T-helper 17 cell (primary cell): ENCODE data around the gene CSNK1D. TPM values are rescaled to one million over a fixed set of nuclear protein-coding genes. Genes with fewer than 3 reads are reported as not detected.

Experiments
- ATAC-seq: fragments of 150-1000 bp; cut with Tn5 transposase; 2 replicates; pipeline ENCODE4 v1.10.0; 2021; ENCODE audit warnings: mild to moderate bottlenecking, moderate library complexity
- DNase-seq, 3 donors: peaks; one replicate each; pipeline versions ENCODE4 v3.0.0 to v3.0.0-alpha.2; 2020 to 2021
- H3K9me3 ChIP-seq: one replicate; pipeline ENCODE4 v1.7.0; 2013; ENCODE audit warnings: low read length, mild to moderate bottlenecking; ENCODE audit not compliant: control insufficient read depth, poor library complexity, severe bottlenecking
- H3K27ac Mint-ChIP-seq: one replicate; pipeline ENCODE4 v1.8.0; 2022; ENCODE audit warnings: mild to moderate bottlenecking, moderate library complexity, mixed read lengths
- H3K27me3 Mint-ChIP-seq: one replicate; pipeline ENCODE4 v1.8.0; 2022; ENCODE audit warnings: mixed read lengths
- H3K36me3 Mint-ChIP-seq: one replicate; pipeline ENCODE4 v1.8.0; 2022; ENCODE audit warnings: low read depth, mixed read lengths
- H3K4me1 Mint-ChIP-seq: one replicate; pipeline ENCODE4 v1.8.0; 2022; ENCODE audit warnings: mild to moderate bottlenecking, mixed read lengths
- H3K4me3 Mint-ChIP-seq: one replicate; pipeline ENCODE4 v1.8.0; 2022; ENCODE audit warnings: mild to moderate bottlenecking, moderate library complexity, mixed read lengths
- total RNA-seq, 4 donors: library from RNA in 2 of 4; stranded (reverse) in 2 of 4; gene quantifications; one replicate each; pipeline ENCODE4 v1.2.3 and lab custom pipeline; 2022 to 2026

CSNK1D gene
- total RNA-seq, 2 donors from 2014 or later = 218 to 273 TPM

DNA sequence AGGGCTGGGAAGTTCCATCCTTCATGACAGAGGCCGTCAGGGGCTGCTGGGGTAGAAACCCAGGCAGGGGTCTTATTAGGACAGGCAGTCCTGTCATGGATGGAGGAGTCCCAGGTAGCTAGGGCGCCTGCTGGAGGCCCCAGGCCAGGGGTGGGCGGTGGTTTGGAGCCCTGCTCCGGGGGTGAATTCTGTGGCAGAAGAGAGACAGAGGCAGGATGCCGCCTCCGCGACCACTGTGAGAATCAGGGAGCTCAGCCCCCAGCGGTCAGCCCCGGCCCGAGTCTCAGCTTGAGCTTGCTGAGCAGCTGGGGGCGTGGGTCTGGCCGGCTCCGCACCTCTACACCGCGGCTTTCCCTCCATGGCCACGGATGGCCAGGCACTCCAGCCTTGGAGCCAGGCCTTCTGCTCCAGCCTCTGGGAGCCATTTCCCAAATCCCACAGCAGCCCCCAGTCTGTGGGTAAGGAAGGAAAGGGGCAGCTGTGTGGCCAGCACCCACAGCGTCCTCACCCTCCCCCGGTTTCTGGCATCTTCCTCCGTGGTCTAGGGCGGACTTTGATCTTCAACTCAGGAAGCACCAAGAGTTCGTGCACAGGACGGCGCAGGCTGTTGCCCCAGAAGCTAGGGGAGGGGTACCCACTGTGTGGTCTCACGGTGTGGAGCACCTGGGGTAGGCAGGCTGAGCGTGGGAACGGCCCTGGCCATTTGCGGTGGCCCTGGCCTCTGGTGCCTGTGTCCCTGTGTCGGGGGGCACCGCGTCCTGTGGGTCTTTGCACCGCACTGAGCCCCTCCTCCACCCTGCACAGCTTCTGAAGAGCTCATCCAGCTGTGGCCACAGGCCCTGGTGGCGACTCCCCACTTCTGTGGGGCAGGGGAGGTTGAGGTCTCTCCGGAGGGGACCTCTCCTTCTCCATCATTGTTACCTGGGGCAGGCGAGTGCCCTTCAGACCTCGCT lies 29.8 kb upstream of the CSNK1D start:
- Mint-ChIP-seq H3K4me3 (peak overlapping the region; percentile 89), H3K27me3 (no peaks in the 10 kb centered on the region), H3K27ac (peak overlapping the region; percentile 100), H3K4me1 (peaks cover 44% of the 10 kb centered on the region), H3K36me3 (no peaks in the 10 kb centered on the region)
- DNase-seq (peak in 1 of 3 donors; percentile 34), ATAC-seq (peak; percentile 69)
- no peaks in the 10 kb centered on the region for H3K9me3 ChIP-seq

DNA sequence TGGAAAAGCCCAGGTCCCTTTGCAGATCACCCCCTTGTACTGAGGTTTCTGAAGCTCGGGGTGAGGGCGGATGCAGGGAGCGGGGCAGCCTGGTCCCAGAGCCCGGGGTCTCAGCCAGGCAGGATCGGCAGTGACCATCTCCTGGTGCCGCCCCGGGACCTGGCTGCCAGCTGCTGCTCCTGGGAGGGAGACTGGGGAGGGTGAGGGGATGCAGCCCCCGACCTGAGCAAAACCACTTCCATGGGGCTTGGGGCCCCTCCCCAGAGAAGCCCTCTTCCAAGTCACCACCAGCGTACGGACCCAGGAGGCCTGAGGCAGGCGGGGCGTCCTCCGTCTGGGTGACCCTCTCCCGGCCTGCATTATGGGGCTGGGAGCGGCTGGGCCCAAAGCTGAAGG lies 29.1 kb upstream of the CSNK1D start:
- no peaks in the 10 kb centered on the region for H3K9me3 ChIP-seq
- Mint-ChIP-seq H3K27ac (peak overlapping the region; percentile 100), H3K36me3 (no peaks in the 10 kb centered on the region), H3K4me1 (peaks cover 46% of the 10 kb centered on the region), H3K27me3 (no peaks in the 10 kb centered on the region), H3K4me3 (peak overlapping the region; percentile 89)
- ATAC-seq (no peak), DNase-seq (no peak)

DNA sequence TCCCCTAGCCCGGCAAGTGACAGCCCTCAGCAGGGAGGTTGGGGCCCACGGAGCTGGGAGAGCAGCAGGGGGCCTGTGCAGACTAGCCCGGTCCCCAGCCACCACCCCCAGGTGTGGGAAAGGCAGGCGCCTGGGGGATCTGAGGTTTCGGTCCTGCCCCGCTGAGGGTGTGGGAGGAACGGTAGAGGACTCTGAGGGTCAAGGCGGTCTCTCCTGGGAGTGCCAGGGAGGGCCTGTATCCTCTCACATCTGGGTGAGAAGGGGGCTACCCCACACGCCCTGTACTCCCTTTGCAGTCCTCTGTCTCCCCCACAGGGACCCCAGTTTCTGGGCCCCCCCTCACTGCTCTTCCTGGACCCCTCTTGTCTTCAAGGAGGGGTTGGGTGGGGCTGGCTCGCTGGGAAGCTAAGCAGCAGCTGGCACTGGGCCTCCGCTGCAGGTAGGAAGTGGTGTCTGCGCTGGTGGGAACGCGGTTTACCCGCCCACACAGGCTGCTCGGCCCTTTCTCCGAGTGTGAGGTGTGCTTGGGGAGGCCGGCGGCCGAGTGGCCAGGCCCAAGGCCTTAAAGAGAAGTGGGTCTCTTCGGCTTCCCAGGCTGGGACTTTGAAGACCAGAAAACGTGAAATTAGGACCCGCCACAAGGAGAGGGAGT lies 28.5 kb upstream of the CSNK1D start:
- DNase-seq (peak in 1 of 3 donors; percentile 26), ATAC-seq (no peak)
- peaks cover 51% of the 10 kb centered on the region for H3K4me1 Mint-ChIP-seq
- H3K9me3 ChIP-seq = no peaks in the 10 kb centered on the region
- peak overlapping the region; percentile 89 for H3K4me3 Mint-ChIP-seq
- H3K27ac Mint-ChIP-seq = peak overlapping the region; percentile 100
- H3K36me3 Mint-ChIP-seq = no peaks in the 10 kb centered on the region
- H3K27me3 Mint-ChIP-seq = no peaks in the 10 kb centered on the region

DNA sequence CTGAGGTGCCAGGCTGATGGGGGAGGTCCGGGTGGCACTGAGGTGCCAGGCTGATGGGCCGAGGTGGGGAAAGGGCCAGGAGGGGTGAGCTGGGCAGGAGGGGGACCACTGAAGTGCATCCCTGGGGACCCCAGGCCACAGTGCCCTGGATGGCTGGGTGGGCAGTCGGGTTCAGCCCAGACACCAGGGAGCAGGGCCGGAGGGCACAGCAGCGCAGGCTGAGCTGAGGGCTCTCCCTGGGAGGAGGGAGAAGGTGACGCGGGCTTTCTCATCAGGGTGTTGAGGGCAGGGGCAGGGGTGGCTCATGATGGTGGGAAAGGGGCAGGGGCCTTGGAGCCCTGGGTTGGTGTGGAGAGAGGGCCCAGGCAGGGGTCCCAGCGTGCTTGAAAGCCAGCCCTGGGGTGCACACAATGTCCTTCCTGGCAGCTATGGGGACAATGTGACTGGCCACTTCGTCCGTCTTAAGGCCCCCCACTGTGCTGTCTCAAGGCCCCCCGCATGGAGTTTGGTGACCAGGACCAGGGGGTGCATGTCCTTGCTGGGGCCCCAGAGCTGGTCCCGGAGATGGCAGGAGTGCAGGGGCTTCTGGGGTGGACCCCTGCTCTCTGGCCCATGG lies 27.9 kb upstream of the CSNK1D start:
- peaks cover 53% of the 10 kb centered on the region for H3K4me1 Mint-ChIP-seq
- H3K9me3 ChIP-seq = no peaks in the 10 kb centered on the region
- peak overlapping the region; percentile 83 for H3K4me3 Mint-ChIP-seq
- H3K27me3 Mint-ChIP-seq = no peaks in the 10 kb centered on the region
- DNase-seq (no peak), ATAC-seq (no peak)
- H3K36me3 Mint-ChIP-seq = no peaks in the 10 kb centered on the region
- peak overlapping the region; percentile 100 for H3K27ac Mint-ChIP-seq

DNA sequence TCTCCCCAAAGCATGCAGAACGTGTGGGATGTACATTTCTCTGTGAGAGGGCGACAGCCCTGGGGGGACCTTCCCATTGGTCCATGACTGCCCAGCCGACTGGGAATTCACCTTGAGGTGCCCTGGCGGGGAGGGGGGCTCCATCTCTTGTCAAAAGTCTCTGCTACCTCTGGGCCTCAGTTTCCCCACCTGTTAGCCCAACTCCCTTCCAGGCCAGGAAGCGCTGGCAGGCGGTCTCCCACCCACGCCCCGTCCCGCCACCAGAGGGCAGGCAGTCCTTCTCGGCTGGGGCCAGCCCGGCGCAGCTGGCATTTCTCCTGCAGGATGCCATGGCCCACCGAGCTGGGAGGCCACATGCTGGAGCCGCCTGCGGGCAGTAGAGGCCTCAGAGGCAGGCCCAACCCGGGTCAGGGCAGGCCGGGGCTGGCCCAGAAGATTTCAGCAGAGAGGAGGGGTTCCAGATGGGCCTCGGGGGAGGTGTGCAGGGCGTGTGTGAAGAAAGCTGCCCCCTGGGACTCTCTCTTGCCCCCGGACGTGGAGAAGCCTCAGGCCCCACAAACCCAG lies 27.3 kb upstream of the CSNK1D start:
- Mint-ChIP-seq H3K36me3 (no peaks in the 10 kb centered on the region), H3K4me3 (peak overlapping the region; percentile 83), H3K27me3 (no peaks in the 10 kb centered on the region), H3K4me1 (peaks cover 53% of the 10 kb centered on the region), H3K27ac (peak overlapping the region; percentile 100)
- DNase-seq = peak; percentile 47 to 67 (median 52)
- no peak for ATAC-seq
- no peaks in the 10 kb centered on the region for H3K9me3 ChIP-seq

DNA sequence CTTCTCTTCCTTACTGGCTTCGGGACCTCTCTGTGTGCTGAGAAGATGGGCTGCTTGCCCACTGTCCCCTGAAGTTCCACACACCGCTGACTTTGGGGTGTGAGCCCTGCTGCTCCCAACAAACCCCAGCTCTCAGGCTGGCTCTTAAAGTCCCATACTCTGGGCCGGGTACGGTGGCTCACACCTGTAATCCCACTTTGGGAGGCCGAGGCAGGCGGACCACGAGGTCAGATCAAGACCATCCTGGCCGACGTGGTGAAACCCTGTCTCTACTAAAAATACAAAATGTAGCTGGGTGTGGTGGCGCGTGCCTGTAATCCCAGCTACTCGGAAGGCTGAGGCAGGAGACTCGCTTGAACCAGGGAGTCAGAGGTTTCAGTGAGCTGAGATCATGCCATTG lies 26.7 kb upstream of the CSNK1D start:
- H3K27ac Mint-ChIP-seq = peak overlapping the region; percentile 100
- DNase-seq = no peak
- no peak for ATAC-seq
- no peaks in the 10 kb centered on the region for H3K27me3 Mint-ChIP-seq
- H3K4me3 Mint-ChIP-seq = peak overlapping the region; percentile 83
- no peaks in the 10 kb centered on the region for H3K36me3 Mint-ChIP-seq
- no peaks in the 10 kb centered on the region for H3K9me3 ChIP-seq
- H3K4me1 Mint-ChIP-seq = peaks cover 55% of the 10 kb centered on the region

DNA sequence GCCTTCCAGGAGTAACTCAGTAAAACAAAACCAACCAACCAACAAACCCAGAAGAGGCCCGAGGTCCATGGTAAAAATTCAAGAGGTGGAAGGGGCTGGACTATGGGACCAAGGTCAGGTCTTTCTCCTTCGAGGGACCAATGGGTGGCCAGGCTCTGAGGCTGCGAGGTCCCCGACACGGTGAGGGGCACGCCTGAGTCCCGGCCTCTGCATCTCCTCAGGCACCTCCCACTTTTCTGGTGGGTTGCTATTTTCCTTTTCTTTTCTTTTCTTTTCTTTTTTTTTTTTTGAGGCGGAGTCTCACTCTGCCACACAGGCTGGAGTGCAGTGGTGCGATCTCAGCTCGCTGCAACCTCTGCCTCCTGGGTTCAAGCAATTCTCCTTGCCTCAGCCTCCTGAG lies 26.0 kb upstream of the CSNK1D start:
- no peaks in the 10 kb centered on the region for H3K9me3 ChIP-seq
- no peak for DNase-seq
- Mint-ChIP-seq H3K4me3 (peak overlapping the region; percentile 83), H3K27ac (peak overlapping the region; percentile 100), H3K4me1 (peaks cover 59% of the 10 kb centered on the region), H3K36me3 (no peaks in the 10 kb centered on the region), H3K27me3 (no peaks in the 10 kb centered on the region)
- no peak for ATAC-seq

DNA sequence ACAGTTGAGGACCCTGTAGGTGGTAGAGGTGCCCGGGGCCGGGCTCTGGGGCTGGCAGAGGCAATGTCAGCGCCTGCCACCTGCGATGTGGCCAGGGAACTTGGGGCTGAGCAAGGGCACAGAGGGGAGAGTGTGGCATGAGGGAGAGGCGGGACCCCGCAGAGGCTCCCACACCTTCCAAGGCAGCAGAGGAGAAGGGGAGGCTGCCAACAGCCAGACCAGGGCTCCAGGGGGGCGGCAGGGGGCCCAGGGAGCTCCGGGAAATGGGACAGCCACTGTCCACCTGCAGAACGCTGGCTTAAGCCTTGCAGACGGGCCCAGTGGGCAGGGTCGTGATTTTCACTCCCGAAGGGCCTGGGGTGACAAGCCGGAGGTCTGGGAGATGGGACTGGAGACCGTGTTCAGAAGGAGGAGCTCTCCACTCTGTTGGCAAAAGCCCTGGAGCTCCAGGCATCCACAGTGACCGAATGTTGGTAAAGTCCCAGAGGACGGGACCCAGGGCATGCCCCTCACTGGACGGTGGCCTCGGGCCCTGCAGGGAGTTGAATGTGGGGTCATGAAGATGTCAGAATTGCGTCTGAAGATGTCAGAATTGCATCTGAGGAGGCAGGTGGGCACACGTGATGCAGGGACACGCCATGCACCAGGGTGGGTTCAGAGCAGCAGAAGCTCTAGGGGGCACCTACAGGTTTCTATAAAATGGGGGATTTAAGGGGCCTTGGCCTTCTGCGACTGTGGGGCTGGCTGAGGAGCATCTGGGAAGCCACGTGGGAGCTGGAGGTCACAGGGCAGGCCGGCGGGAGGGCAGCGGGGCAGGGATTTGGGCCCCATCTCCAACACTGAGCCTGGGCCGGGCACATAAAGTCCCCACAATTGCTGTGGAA lies 25.3 kb upstream of the CSNK1D start:
- H3K27ac Mint-ChIP-seq = peak overlapping the region; percentile 100
- no peaks in the 10 kb centered on the region for H3K27me3 Mint-ChIP-seq
- H3K4me3 Mint-ChIP-seq = peak overlapping the region; percentile 94
- peak; percentile 22 for ATAC-seq
- no peaks in the 10 kb centered on the region for H3K9me3 ChIP-seq
- peaks cover 60% of the 10 kb centered on the region for H3K4me1 Mint-ChIP-seq
- no peak for DNase-seq
- H3K36me3 Mint-ChIP-seq = no peaks in the 10 kb centered on the region

DNA sequence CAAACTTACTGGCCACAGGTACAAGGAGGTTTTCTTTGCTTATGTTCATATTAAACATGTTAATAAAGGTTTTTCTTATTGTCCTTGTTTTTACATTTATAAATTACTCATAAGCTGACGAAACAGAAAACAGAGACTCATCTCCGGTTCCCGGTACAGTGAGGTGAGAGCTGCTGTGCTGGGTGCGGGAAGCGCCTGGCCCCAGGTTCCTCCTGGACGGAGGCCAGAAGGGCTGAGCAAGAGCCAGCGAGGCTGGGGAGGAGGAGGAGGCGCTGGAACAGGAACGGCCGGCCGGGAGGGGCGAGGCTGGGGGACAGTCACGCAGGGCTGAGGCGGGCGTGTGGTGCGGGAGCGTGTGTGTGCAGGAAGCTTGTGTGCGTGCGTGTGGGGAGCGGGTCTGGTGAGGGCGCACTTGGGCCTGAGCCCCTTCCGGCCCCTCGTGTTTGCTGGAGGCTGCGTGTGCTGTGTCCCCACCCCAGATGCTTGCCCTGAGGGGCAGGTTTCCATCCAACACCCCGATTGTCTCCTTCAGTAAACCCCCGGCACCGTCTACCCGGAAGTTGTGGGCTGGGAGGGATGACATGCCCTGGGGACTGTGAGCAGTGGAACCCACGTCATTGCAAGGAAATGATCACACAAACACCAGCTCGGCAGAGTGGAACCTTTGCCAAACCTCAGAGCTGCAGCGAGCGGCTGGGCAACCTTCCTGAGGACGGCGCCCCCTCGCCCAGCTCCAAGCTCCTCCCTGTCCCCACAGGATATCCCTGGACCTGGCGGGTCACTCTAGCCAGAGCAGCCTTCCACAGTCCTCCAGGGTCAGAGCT lies 24.4 kb upstream of the CSNK1D start:
- H3K9me3 ChIP-seq = no peaks in the 10 kb centered on the region
- H3K27me3 Mint-ChIP-seq = no peaks in the 10 kb centered on the region
- peaks cover 54% of the 10 kb centered on the region for H3K4me1 Mint-ChIP-seq
- peak overlapping the region; percentile 94 for H3K4me3 Mint-ChIP-seq
- H3K27ac Mint-ChIP-seq = peak overlapping the region; percentile 100
- H3K36me3 Mint-ChIP-seq = no peaks in the 10 kb centered on the region
- ATAC-seq = peak; percentile 82
- DNase-seq = peak; percentile 74 to 88 (median 83)

DNA sequence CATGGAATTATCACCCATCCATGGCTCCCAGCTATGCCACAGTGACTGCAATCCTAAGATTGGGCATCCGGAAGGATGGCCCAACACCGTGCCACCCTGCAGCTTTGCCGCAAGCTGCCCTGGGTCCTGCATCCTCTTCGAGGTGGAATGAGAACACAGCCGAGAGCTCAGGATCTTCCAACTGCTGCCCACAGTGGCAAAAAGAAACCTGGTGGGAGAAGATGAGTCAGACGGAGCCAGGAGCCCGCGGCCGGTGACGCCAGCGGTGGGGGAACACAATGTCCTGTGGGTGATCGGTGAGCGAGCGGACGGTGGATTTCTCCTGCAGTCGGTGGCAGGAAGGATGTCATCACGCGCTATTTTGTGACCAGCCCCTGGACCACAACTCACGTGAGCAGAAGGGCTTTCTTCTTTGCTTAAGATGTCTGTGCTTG lies 23.8 kb upstream of the CSNK1D start:
- no peaks in the 10 kb centered on the region for H3K9me3 ChIP-seq
- peaks cover 53% of the 10 kb centered on the region for H3K4me1 Mint-ChIP-seq
- H3K4me3 Mint-ChIP-seq = peak overlapping the region; percentile 94
- peak overlapping the region; percentile 100 for H3K27ac Mint-ChIP-seq
- H3K36me3 Mint-ChIP-seq = no peaks in the 10 kb centered on the region
- ATAC-seq (peak; percentile 31), DNase-seq (peak; percentile 60 to 80 (median 63))
- H3K27me3 Mint-ChIP-seq = no peaks in the 10 kb centered on the region

DNA sequence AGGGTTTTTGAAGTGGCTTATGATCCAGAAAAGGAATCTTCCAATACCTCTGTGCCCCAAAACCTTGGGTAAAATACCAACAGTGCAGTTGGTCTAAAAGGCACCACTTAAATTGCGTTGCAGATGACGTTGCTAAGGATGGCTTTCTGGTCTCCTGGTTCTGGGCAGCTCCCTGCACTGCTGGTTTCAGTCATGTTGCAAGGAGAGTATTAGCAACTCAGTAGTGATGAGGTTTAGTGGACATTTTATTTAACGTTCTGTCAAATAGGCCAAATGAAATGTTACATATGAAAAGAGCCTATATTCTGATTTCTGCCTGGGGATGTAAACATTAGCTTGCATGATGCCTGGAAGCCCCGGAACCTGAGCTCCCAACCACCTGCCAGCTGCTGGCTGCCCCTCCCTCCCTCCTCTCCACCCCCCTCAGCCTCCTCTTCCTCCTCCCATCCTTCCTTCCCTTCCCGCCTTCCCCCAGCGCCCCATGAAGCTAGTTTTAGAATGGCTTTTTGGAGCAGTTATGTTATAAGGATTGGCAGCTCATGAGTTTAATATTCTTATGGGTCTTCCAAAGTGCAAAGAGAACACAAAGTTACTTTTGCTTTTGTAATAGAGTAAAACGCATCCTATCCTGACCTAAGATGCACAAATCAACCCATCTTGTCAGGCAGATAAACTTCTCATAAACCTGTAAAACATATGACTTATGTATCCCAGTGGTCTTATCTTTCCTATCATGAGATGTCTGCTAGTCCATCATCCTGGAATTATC lies 23.2 kb upstream of the CSNK1D start:
- H3K9me3 ChIP-seq = no peaks in the 10 kb centered on the region
- peak overlapping the region; percentile 100 for H3K27ac Mint-ChIP-seq
- peak overlapping the region; percentile 94 for H3K4me3 Mint-ChIP-seq
- ATAC-seq (no peak), DNase-seq (no peak)
- H3K36me3 Mint-ChIP-seq = no peaks in the 10 kb centered on the region
- H3K27me3 Mint-ChIP-seq = no peaks in the 10 kb centered on the region
- H3K4me1 Mint-ChIP-seq = peaks cover 50% of the 10 kb centered on the region
